IMR-90 (cell line): ENCODE measurements around the gene TFPI.
"Not testable (repeated sequence)": the region's sequence is repeated elsewhere in the genome, so short reads cannot be mapped to it uniquely, and the experiment has no call there.

ENCODE experiments used
- BHLHE40 ChIP-seq: fragments of 150-350 bp; IDR thresholded peaks from 2 replicates; pipeline ENCODE4 v1.6.1; 2016; ENCODE audit warnings: mild to moderate bottlenecking, low read depth, low read length
- CEBPB ChIP-seq: IDR thresholded peaks from 2 replicates; pipeline ENCODE4 v1.6.1; 2012; ENCODE audit warnings: low read depth, low read length, improper control_type of control experiment
- CHD1 ChIP-seq: IDR thresholded peaks from 2 replicates; pipeline ENCODE4 v1.6.1; 2012; ENCODE audit warnings: low read depth, low read length, improper control_type of control experiment
- CTCF ChIP-seq: conservative IDR thresholded peaks from 2 replicates; pipeline ENCODE4 v1.5.1; 2012; ENCODE audit warnings: mild to moderate bottlenecking, low read depth, low read length, improper control_type of control experiment
- ELK1 ChIP-seq: fragments of 150-350 bp; IDR thresholded peaks from 2 replicates; pipeline ENCODE4 v1.6.1; 2016; ENCODE audit warnings: low read depth, mild to moderate bottlenecking, low read length, moderate library complexity, borderline replicate concordance
- MAFK ChIP-seq: IDR thresholded peaks from 2 replicates; pipeline ENCODE4 v1.6.1; 2012; ENCODE audit warnings: low read depth, low read length, improper control_type of control experiment
- MAZ ChIP-seq: IDR thresholded peaks from 2 replicates; pipeline ENCODE4 v1.6.1; 2012; ENCODE audit warnings: low read depth, mild to moderate bottlenecking, low read length, improper control_type of control experiment, moderate library complexity, borderline replicate concordance
- POLR2A ChIP-seq: IDR thresholded peaks from 2 replicates; pipeline ENCODE4 v1.6.1; 2012; ENCODE audit warnings: mild to moderate bottlenecking, low read depth, low read length
- RAD21 ChIP-seq: IDR thresholded peaks from 2 replicates; pipeline ENCODE4 v1.6.1; 2012; ENCODE audit warnings: low read length, improper control_type of control experiment
- SMC3 ChIP-seq: fragments of 150-350 bp; IDR thresholded peaks from 2 replicates; pipeline ENCODE4 v1.6.1; 2016; ENCODE audit warnings: low read depth, mild to moderate bottlenecking, antibody characterized with exemption, low read length, moderate library complexity
- TF ChIP-seq, protein P1 (sequence below): fragments of 150-350 bp; IDR thresholded peaks from 2 replicates; pipeline ENCODE4 v1.6.1; 2017; ENCODE audit warnings: mild to moderate bottlenecking, antibody characterized with exemption, low read length, low read depth

DNA sequence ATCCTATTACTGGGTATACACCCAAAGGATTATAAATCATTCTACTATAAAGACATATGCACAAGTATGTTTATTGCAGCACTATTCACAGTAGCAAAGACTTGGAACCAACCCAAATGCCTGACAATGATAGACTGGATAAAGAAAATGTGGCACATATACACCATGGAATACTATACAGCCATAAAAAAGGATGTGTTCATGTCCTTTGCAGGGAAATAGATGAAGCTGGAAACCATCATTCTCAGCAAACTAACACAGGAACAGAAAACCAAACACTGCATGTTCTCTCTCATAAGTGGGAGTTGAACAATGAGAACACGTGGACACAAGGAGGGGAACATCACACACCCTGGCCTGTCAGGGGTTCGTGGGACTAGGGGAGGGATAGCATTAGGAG lies 16.0 kb downstream of the TFPI start:
- TF ChIP-seq CTCF, POLR2A, RAD21, CEBPB, CHD1, ELK1, MAZ, MAFK, BHLHE40, SMC3: not testable (repeated sequence)
- TF ChIP-seq, protein P1, sequence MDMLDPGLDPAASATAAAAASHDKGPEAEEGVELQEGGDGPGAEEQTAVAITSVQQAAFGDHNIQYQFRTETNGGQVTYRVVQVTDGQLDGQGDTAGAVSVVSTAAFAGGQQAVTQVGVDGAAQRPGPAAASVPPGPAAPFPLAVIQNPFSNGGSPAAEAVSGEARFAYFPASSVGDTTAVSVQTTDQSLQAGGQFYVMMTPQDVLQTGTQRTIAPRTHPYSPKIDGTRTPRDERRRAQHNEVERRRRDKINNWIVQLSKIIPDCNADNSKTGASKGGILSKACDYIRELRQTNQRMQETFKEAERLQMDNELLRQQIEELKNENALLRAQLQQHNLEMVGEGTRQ, result not testable (repeated sequence)
